HFF-Myc (cell line): Measurements from ENCODE around the gene NEDD4L.

Experiments
- DNase-seq: peaks from one replicate; pipeline ENCODE4 v3.0.0-alpha.2; 2011; ENCODE audit warnings: low read depth; ENCODE audit errors: extremely low read depth
- H3K4me3 ChIP-seq: replicated peaks from 2 replicates; pipeline ENCODE4 v1.5.1; 2011; ENCODE audit warnings: low read depth, mild to moderate bottlenecking, control low read depth, low read length
- CTCF ChIP-seq: IDR thresholded peaks from 2 replicates; pipeline ENCODE4 v1.5.1; 2012; ENCODE audit warnings: mild to moderate bottlenecking, low read depth, low read length, control low read depth; ENCODE audit errors: missing control alignments

NEDD4L gene

DNA sequence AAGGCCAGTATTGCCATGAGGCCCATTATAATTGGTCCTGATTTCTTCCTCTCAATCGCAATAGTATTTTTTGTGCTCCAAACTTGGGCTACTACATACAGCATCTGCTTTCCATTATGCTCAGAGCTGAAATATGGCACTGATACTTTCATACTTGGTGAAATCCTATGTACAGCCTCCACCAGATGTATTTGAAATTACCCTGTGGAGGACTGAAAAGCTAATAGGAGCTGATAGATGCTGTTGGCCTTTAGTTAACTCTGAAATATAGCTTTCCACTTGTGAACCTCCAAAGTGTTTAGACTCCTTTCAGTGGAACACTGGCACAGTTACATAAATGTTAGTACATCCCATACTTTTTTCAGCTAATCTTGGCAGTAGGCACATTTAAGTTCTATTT is 205.7 kb downstream of the NEDD4L start:
- no peak overlapping the region for H3K4me3 ChIP-seq
- peak; percentile 44 for DNase-seq
- no peak for TF ChIP-seq CTCF

GRCh38 chr18:58251416-58251815 is 207.4 kb downstream of the NEDD4L start:
- no peak for DNase-seq
- no peak for TF ChIP-seq CTCF
- no peak overlapping the region for H3K4me3 ChIP-seq

- no peak for DNase-seq
- no peak overlapping the region for H3K4me3 ChIP-seq
- no peak for TF ChIP-seq CTCF
These were observed 208.1 kb downstream of the NEDD4L start for GRCh38 chr18:58252166-58252565.

DNA sequence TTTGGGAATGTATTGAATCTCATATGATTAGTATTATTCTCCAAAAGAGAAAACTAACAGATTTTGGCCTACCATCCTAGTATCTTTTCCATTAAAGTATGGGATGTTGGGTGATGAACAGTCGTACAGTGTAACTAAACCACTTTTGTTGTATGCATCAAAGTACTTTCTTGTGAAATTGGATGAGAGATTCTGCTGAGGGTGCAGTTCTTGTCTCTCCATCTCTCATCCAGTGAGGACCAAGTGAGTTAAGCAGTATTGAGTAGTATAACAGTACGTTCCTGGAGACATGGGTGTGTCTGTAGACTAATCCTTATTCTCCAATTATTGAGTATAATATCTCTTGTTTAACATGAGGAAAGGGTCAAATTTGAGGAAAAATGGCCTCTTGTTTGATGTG is 209.3 kb downstream of the NEDD4L start:
- TF ChIP-seq CTCF: no peak
- DNase-seq: no peak

DNA sequence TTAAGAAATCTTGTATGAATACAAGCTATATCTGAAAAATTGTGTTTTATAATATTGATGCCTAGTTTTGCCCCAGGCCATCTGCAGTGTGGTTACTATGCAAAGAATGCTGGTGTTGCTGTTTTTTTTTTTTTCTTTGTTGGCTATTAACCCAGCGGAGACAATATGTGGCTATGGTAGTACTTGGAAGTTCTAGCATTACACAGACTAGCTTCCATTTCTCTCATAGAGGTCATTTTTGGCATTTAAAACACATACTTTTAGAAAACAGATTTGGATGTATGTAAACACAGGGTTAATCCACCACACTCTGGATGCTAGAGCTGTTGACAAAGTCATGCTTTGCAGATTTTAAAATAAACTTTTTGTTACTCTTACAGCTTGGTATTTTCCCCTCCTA is 209.8 kb downstream of the NEDD4L start:
- no peak overlapping the region for H3K4me3 ChIP-seq
- no peak for DNase-seq
- TF ChIP-seq CTCF: no peak

More for the DNA sequence above, 209.3 kb downstream of the NEDD4L start:
- H3K4me3 ChIP-seq: no peak overlapping the region

DNA sequence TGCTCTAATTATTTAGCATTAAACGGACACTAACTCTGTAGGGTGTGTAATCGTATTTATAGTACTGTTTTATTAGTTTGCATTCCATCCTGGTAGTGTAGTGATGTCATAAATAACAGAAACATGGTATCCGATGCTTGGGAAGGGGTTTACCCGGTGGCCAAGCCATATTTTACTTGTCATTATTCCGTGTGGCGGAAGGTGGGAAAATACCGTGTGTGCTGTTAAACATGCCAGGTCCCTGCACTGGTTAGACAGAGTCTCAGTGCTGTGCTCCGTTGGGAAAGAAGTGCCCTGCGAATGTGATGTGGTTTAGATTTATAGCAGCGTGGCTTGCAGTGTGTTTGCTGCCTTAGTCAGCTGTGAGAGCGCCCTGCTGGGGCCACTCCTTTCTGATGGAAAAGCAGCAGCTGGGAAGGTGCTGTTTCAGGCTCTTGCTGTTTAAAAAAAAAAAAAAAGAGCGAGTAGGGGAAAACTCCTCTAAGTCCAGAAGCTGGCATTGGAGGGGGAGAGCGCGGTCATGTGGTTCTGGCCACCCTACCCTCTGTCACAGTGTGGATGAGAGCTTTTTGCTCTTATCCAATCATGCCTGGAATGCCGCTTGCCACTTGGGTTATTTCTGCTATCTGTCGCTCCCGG is 211.0 kb downstream of the NEDD4L start:
- TF ChIP-seq CTCF: no peak
- no peak overlapping the region for H3K4me3 ChIP-seq
- no peak for DNase-seq
